A549 (cell line): ENCODE results near the gene ULK1.

Experiments
- CEBPB ChIP-seq, 2 experiments: fragments of >200 bp in 1 of 2; sonication (Bioruptor Twin) in 1 of 2; formaldehyde crosslinking in 1 of 2; IDR thresholded peaks; 2 replicates each; pipeline ENCODE4 v1.6.1; 2012 to 2016
- EP300 ChIP-seq, 2 experiments: fragments of >200 bp; sonication (Bioruptor Twin); formaldehyde crosslinking; IDR thresholded peaks; 2 replicates in 1 of 2; 3 replicates in 1 of 2; pipeline ENCODE4 v1.6.1; 2016 to 2017
- HDAC2 ChIP-seq: fragments of 200-600 bp; sonication (generic); IDR thresholded peaks from 2 replicates; pipeline ENCODE4 v1.6.1; 2016
- MAFK ChIP-seq: fragments of 450-650 bp; IDR thresholded peaks from 2 replicates; pipeline ENCODE4 v1.6.1; 2014; ENCODE audit not compliant: partially characterized antibody
- MYC ChIP-seq: IDR thresholded peaks from 2 replicates; pipeline ENCODE4 v1.6.1; 2012; ENCODE audit warnings: mild to moderate bottlenecking, inconsistent platforms, low read length, improper control_type of control experiment, borderline replicate concordance
- POLR2A ChIP-seq: IDR thresholded peaks from 2 replicates; pipeline ENCODE4 v1.6.1; 2012; ENCODE audit warnings: mild to moderate bottlenecking, low read length
- RAD21 ChIP-seq, 2 experiments: fragments of >200 bp in 1 of 2; sonication (Bioruptor Twin) in 1 of 2; formaldehyde crosslinking in 1 of 2; IDR thresholded peaks in 1 of 2; conservative IDR thresholded peaks in 1 of 2; 2 replicates in 1 of 2; 3 replicates in 1 of 2; pipeline ENCODE4 v1.6.1; 2012 to 2018; ENCODE audit warnings: inconsistent platforms in 1 of 2
- SMC3 ChIP-seq: fragments of >200 bp; sonication (Bioruptor Twin); formaldehyde crosslinking; IDR thresholded peaks from 3 replicates; pipeline ENCODE4 v1.6.1; 2018; ENCODE audit warnings: inconsistent platforms
- SREBF2 ChIP-seq: fragments of 450-650 bp; IDR thresholded peaks from 2 replicates; pipeline ENCODE4 v1.6.1; 2014; ENCODE audit warnings: mild to moderate bottlenecking, moderate library complexity
- TF ChIP-seq, protein P1 (sequence below): fragments of >200 bp; sonication (Bioruptor Twin); formaldehyde crosslinking; IDR thresholded peaks from 3 replicates; pipeline ENCODE4 v1.5.1; 2016
- TF ChIP-seq, protein P2 (sequence below): fragments of 250-450 bp; sonication (Bioruptor Pico); IDR thresholded peaks from 2 replicates; pipeline ENCODE4 v1.5.0; 2021; ENCODE audit warnings: mild to moderate bottlenecking, moderate library complexity, borderline replicate concordance

DNA sequence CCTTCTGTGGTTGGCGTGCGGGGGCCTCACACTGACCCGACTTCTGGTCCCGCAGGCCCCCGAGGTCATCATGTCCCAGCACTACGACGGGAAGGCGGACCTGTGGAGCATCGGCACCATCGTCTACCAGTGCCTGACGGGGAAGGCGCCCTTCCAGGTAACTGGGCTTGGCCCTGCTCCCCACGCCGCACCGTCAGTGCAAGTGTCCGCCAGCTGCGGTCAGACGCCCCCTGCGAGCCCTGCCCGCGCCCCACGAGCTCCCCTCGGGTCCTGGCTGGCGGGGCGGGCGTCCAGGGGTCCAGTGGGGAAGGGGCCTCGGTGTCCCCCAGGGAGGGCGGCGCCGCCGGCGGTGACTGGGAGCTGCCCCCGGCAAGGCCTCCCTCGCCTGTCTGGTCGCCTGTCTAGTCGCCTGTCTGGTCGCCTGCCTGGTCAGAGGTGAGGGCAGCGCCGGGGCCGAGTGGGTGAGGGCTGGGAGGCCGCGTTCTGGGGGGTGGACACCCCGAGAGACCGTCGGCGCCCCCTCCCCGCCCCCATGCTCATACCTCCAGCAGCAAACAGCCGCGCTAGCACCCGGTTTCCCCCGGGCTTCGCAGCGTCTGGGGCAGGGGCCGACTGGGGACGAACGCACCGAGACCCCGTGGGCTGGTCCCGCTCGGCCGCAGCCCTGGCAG, 14.8 kb downstream of the ULK1 start:
- TF ChIP-seq, protein P1, sequence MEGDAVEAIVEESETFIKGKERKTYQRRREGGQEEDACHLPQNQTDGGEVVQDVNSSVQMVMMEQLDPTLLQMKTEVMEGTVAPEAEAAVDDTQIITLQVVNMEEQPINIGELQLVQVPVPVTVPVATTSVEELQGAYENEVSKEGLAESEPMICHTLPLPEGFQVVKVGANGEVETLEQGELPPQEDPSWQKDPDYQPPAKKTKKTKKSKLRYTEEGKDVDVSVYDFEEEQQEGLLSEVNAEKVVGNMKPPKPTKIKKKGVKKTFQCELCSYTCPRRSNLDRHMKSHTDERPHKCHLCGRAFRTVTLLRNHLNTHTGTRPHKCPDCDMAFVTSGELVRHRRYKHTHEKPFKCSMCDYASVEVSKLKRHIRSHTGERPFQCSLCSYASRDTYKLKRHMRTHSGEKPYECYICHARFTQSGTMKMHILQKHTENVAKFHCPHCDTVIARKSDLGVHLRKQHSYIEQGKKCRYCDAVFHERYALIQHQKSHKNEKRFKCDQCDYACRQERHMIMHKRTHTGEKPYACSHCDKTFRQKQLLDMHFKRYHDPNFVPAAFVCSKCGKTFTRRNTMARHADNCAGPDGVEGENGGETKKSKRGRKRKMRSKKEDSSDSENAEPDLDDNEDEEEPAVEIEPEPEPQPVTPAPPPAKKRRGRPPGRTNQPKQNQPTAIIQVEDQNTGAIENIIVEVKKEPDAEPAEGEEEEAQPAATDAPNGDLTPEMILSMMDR = no peak
- no peak for TF ChIP-seq MYC
- TF ChIP-seq, protein P2, sequence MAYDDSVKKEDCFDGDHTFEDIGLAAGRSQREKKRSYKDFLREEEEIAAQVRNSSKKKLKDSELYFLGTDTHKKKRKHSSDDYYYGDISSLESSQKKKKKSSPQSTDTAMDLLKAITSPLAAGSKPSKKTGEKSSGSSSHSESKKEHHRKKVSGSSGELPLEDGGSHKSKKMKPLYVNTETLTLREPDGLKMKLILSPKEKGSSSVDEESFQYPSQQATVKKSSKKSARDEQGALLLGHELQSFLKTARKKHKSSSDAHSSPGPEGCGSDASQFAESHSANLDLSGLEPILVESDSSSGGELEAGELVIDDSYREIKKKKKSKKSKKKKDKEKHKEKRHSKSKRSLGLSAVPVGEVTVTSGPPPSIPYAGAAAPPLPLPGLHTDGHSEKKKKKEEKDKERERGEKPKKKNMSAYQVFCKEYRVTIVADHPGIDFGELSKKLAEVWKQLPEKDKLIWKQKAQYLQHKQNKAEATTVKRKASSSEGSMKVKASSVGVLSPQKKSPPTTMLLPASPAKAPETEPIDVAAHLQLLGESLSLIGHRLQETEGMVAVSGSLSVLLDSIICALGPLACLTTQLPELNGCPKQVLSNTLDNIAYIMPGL = no peak
- TF ChIP-seq POLR2A = no peak
- TF ChIP-seq MAFK = no peak
- no peak for TF ChIP-seq EP300 (IDR thresholded peaks at IDR 0.05)
- no peak for TF ChIP-seq SREBF2
- TF ChIP-seq RAD21 (conservative IDR thresholded peaks at IDR 0.05 in 1 of 2, IDR thresholded peaks at IDR 0.05 in 1 of 2) = no peak
- no peak for TF ChIP-seq CEBPB (IDR thresholded peaks at IDR 0.05)
- TF ChIP-seq SMC3 = no peak
- no peak for TF ChIP-seq HDAC2
